SH-SY5Y (cell line): ENCODE results near the gene EHD1.

ENCODE experiments used
- GATA2 ChIP-seq: IDR thresholded peaks from 2 replicates; pipeline ENCODE4 v1.6.1; 2011; ENCODE audit warnings: mild to moderate bottlenecking, low read depth, low read length
- GATA3 ChIP-seq: IDR thresholded peaks from 2 replicates; pipeline ENCODE4 v1.6.1; 2011; ENCODE audit warnings: low read depth, mild to moderate bottlenecking, low read length, moderate library complexity

- TF ChIP-seq GATA2 (no peak), GATA3 (no peak)
Observed at GRCh38 chr11:64826062-64826461, 52.4 kb downstream of the EHD1 start.
